Epithelial cell of proximal tubule (primary cell): ENCODE results near the gene SAMD14. TPM values are rescaled to one million over a fixed set of nuclear protein-coding genes. Genes with fewer than 3 reads are reported as not detected.

Experiments used
- DNase-seq: peaks from one replicate; pipeline ENCODE4 v3.0.0-alpha.2; 2011; ENCODE audit warnings: low read depth
- H3K4me3 ChIP-seq: 2 replicates; pipeline ENCODE4 v1.5.1; 2011; ENCODE audit warnings: low read depth, mild to moderate bottlenecking, low read length
- total RNA-seq: library from RNA; depleted of rRNA; stranded (reverse); fragments of >200 nt; gene quantifications from 2 replicates; pipeline ENCODE4 v1.2.3, GENCODE V29; 2015
- TF ChIP-seq, protein P1 (sequence below): conservative IDR thresholded peaks from 2 replicates; pipeline ENCODE4 v1.5.1; 2012; ENCODE audit warnings: low read depth, mild to moderate bottlenecking, low read length

Gene SAMD14
- total RNA-seq, 1 donor from 2014 or later = 11.5 TPM

DNA sequence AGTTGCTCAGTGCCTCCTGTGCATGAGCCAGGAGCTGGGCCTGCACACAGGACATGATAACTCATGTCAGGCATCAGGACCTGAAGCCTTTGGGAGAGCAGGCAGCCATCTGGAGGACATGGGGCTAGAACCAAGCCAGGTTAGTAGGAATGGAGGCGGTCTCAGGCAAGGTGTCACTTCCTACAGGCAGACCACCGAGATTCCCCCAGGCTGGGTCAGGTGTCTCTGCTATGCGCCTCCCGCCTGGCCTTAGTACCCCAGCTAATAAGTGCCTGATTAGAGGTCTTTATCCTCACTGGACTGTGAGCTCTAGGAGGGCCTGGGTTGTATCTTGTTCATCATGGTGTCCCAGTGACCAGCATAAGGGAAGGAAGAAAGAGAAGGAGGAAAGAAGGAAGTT lies 15.6 kb downstream of the SAMD14 start:
- no peak for DNase-seq
- no peak overlapping the region for H3K4me3 ChIP-seq
- TF ChIP-seq, protein P1, sequence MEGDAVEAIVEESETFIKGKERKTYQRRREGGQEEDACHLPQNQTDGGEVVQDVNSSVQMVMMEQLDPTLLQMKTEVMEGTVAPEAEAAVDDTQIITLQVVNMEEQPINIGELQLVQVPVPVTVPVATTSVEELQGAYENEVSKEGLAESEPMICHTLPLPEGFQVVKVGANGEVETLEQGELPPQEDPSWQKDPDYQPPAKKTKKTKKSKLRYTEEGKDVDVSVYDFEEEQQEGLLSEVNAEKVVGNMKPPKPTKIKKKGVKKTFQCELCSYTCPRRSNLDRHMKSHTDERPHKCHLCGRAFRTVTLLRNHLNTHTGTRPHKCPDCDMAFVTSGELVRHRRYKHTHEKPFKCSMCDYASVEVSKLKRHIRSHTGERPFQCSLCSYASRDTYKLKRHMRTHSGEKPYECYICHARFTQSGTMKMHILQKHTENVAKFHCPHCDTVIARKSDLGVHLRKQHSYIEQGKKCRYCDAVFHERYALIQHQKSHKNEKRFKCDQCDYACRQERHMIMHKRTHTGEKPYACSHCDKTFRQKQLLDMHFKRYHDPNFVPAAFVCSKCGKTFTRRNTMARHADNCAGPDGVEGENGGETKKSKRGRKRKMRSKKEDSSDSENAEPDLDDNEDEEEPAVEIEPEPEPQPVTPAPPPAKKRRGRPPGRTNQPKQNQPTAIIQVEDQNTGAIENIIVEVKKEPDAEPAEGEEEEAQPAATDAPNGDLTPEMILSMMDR = no peak

DNA sequence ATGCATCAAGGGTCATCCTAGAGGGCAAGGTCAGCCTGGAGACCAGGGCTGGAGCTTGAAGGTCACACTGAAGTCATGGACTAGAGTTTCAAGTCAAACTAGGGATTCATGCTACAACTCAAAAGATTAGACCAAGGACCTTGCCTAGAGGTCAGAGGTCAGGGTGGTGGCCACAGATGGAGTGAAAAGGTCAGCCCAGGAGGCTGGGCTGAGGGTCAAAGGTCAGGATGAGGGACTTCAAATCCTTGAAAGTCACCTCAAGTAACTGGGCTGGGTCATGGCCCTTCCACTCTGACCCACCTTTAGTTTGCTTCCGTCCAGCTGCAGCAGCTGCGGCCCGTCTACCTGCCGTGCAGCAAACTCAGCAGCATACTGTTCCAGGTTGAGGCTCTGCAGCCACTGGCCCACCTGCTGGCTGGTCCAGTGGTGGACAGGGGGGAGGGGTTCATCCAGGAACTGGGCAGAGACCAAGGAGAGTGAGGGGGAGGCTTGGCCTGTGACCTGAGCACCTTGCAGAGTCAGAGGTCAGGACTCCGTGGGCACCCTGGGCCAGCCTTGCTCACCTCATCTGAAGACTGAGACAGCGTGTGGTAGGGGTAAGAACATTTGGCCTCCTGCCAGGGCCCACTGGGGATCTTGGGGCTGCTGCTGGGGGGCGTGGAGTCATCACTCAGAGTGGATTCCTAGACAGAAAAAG lies 16.2 kb downstream of the SAMD14 start:
- TF ChIP-seq, protein P1 = no peak
- no peak overlapping the region for H3K4me3 ChIP-seq
- DNase-seq = no peak

DNA sequence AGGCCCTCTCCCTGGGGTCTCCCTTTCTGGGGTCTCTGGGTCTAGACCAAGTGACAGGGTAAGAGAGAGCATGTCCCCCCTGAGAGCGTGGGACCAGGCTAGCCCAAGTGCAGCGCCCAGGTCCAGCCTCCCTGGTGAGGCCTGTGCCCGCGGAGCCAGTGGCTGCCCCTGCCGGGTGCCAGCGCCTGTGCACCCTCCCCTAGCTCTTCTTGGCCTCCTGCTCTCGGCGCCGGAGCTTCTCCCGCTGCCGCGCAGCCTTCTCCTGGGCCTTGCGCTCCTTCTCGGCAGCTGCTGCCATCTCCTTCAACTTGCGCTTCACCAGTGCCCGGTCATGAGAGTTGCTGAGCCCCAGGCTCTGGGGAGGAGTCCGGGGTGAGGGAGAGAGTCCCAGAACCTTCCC lies 17.3 kb downstream of the SAMD14 start:
- H3K4me3 ChIP-seq = no peak overlapping the region
- TF ChIP-seq, protein P1 = no peak
- no peak for DNase-seq

DNA sequence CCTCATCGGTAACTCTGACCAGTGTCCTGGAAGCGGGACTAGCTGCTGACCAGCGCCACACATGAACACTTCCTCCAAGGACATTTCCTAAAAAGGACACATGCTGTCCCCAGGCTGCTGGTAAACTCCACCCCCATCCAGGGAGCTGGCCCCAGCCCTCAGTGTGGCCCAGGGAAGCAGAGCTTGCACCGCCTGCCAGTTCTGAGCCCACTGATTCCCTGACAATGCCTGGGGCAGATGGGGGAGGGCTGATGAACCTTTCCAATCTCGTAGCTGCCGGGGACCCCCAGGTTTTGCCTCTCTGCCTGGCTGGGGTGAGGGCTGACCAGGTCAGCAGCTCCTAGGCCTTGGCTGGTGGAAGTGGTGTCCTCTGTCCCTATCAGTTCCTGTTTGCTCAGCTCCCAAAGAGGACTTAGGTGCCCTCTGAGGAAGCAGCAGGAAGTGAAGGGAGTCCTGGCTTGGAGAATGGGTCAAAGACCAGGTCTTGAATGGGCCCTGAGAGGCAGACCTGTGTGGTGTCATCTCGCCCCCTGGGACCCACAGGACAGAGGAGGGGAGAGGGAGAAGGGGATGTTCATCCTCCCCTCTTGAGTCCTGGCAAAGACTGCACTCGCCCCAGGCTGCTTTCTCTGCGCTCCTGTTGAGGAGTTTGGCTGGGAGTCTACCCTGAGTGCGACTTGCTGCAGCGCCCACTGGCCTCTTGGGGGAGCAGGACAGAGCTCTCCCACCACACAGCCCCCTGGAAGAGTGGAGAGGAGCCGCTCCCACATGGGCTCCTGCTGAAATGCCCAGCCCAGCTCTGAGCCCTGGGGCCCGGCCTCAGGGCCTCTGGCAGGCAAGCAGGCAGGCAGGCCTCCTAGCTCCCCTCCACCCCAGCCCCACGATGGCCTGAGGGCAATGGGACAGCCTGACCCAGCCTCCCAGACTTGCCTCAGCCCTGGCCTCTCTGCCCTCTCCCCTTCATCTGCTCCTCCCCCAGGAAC lies 18.0 kb downstream of the SAMD14 start:
- DNase-seq = no peak
- TF ChIP-seq, protein P1 = no peak
- H3K4me3 ChIP-seq = no peak overlapping the region

DNA sequence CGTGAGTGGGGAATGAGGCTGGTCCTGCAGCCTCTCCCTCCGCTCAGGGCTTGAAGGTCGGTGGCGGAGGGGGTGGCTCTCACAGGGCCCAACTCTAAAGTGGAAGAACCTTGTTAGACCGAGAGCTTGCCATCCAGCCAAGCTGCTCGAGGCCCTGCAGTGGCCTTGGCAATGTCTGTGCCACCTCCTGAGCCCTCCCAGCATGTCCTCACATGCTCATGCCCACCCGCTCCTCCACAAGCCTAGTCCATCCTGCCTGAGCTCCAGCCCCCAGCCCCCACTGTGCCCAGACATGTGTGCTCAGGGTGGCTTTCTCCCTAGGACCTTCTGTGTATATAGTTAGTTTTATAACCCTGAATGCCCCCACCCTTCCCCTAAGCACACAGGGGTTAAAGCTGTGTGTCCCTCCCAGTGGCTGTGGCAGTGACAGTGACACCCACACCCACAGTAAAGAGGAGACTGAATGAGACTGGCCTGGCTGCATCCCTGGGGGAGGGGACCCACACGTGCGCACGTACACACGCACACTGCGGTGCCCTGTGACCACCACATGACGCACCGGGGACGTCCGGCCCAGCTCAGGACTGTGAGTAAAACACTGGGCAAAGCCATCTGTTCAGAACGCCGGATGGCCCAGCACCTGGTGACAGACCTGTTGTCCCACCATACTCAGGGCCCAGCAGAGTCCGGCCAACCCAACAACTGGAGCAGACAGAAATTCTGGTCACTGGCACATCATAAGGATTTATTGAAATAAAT lies 19.2 kb downstream of the SAMD14 start:
- H3K4me3 ChIP-seq = no peak overlapping the region
- TF ChIP-seq, protein P1 = no peak
- no peak for DNase-seq

DNA sequence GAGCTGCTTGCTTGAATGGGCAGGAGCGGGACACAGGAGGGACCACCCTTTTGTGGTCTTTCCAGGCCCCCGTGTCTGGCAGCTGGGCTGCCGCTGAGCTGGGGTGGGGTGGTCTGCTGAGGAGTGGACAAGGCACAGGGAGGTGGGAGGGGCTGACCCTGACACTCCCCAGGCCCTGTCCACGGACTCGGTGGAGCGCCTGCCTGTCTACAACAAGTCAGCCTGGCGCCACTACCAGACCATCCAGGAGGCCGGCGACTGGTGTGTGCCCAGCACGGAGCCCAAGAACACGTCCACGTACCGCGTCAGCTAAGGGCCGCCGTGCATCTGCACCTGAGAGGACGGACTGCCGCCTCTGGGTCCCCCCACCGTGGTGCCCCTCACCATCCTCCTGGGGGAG lies 20.2 kb downstream of the SAMD14 start:
- DNase-seq = no peak
- TF ChIP-seq, protein P1 = no peak
- H3K4me3 ChIP-seq = no peak overlapping the region
